ENCODE measurements around the gene TMEM45B. TPM values are rescaled to one million over a fixed set of nuclear protein-coding genes. Genes with fewer than 3 reads are reported as not detected.
"Not testable (repeated sequence)": the region's sequence is repeated elsewhere in the genome, so short reads cannot be mapped to it uniquely, and the experiment has no call there.

TMEM45B gene
- total RNA-seq, 2 donors from 2014 or later, result 1.8 to 4.6 TPM

DNA sequence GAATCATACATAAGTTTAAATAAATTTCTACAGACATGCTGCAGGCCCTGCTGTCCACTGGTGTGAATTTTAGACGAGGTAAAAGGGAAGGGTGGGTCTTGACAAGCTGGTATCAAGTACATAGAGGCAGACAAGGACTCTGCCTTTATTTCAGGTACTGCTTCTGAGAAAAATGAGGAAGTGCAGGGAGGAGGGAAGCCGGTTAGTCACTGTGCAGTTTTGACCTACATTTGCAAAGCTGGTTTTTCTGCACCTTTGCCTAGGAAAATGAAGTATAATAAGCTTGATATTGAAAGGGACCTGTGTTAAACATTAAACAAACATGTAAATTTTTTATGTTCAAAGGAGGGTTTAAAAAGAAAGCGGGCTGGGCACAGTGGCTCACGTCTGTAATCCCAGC lies 24.6 kb downstream of the TMEM45B start:
- 30 to 39% methylated on average over 4 of the region's 4 CpGs for WGBS, 2 donors
- intact Hi-C loops (cut with DNase I), result no loop called here
- ATAC-seq, result peak; percentile 68

DNA sequence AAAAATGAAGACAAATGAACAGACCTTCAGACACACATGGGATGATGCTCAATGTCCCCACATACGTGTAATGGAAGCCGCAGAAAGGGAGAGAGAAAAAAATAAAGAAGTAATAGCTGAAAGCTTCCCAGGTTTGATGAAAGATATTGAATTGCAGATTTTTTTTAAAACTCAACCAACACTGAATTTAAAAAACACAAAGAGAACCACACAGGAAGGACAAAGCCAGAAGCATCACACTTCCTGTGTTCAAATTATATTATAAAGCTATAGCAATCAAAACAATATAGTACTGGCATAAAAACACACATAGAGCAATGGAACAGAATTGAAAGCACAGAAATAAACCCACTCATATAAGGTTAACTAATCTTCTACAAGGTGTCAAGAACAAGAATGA lies 26.5 kb downstream of the TMEM45B start:
- 84 to 93% methylated on average over 2 of the region's 2 CpGs for WGBS, 2 donors
- Histone ChIP-seq H3K27me3 (no peaks in the 10 kb centered on the region), H3K4me1 (no peaks in the 10 kb centered on the region), H3K9me3 (no peaks in the 10 kb centered on the region), H3K36me3 (replicated peaks in 1 of 2; ENCODE audit: insufficient read depth in 1 of 2, low read depth in 2 of 2) (no peaks in the 10 kb centered on the region), H3K27ac (no peak overlapping the region), H3K4me3 (no peak overlapping the region)
- intact Hi-C loops (cut with DNase I), result no loop called here
- no peak for TF ChIP-seq POLR2A (IDR thresholded peaks at IDR 0.05)
- TF ChIP-seq, protein P1, sequence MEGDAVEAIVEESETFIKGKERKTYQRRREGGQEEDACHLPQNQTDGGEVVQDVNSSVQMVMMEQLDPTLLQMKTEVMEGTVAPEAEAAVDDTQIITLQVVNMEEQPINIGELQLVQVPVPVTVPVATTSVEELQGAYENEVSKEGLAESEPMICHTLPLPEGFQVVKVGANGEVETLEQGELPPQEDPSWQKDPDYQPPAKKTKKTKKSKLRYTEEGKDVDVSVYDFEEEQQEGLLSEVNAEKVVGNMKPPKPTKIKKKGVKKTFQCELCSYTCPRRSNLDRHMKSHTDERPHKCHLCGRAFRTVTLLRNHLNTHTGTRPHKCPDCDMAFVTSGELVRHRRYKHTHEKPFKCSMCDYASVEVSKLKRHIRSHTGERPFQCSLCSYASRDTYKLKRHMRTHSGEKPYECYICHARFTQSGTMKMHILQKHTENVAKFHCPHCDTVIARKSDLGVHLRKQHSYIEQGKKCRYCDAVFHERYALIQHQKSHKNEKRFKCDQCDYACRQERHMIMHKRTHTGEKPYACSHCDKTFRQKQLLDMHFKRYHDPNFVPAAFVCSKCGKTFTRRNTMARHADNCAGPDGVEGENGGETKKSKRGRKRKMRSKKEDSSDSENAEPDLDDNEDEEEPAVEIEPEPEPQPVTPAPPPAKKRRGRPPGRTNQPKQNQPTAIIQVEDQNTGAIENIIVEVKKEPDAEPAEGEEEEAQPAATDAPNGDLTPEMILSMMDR (IDR thresholded peaks at IDR 0.05), result no peak
- no peak for ATAC-seq
- no peak for DNase-seq

More for the DNA sequence above, 24.6 kb downstream of the TMEM45B start:
- TF ChIP-seq POLR2A (IDR thresholded peaks at IDR 0.05), result no peak
- H3K4me3 ChIP-seq, result no peak overlapping the region
- H3K9me3 ChIP-seq, result no peaks in the 10 kb centered on the region
- H3K27ac ChIP-seq, result peak overlapping the region in 3 of 4 donors; percentile 17 to 59 (median 26)
- DNase-seq, result peak in 1 of 4 donors; percentile 19
- H3K36me3 ChIP-seq (replicated peaks in 1 of 2; ENCODE audit: insufficient read depth in 1 of 2, low read depth in 2 of 2), result no peaks in the 10 kb centered on the region
- H3K27me3 ChIP-seq, result no peaks in the 10 kb centered on the region
- no peaks in the 10 kb centered on the region for H3K4me1 ChIP-seq

DNA sequence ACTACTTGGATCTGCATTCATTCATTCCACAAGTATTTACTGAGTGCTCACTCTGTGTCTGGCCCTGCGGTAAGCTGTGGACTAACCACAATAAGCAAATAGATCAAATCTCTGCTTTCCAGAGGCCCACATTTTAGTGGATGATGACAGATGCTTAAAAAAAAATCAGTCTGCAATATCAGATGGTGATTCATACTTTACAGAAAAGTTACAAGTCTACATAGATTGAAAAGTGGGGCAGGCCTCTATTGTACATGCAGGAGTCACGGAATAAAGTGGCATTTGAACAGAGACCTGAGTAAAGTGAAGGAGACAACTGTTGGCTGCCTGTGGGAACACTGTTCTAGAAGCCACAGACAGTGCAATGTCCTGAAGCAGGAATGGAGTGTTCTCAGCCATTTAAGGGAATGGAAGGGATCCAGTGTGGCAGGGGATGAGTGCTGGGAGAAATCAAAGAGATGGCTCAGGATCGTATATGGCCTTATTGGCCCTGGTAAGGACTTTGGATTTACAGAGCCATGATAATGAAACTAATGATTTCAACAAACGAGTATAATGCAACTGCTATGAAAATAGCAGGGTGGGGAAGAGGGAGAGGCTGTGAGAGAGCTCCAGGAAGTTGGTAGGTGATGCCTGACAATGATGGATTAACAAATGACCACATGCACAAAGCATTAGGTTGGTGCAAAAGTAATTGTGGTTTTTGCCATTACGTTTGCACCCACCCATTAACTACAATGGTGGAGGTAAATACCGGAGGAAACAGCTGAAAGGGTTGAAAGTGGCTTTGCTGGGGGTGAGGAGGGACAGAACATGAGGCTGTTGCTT lies 31.1 kb downstream of the TMEM45B start:
- H3K9me3 ChIP-seq, result no peaks in the 10 kb centered on the region
- DNase-seq (no peak), ATAC-seq (peak; percentile 81)
- intact Hi-C loops (cut with DNase I), result no loop called here
- no peaks in the 10 kb centered on the region for H3K27me3 ChIP-seq
- peak overlapping the region in 3 of 4 donors; percentile 36 to 59 (median 48) for H3K27ac ChIP-seq
- no peak overlapping the region for H3K4me3 ChIP-seq
- H3K4me1 ChIP-seq, result no peaks in the 10 kb centered on the region
- 47 to 50% methylated on average over 6 of the region's 6 CpGs for WGBS, 2 donors
- H3K36me3 ChIP-seq (replicated peaks in 1 of 2; ENCODE audit: insufficient read depth in 1 of 2, low read depth in 2 of 2), result no peaks in the 10 kb centered on the region
- TF ChIP-seq, protein P1 (IDR thresholded peaks at IDR 0.05), result no peak
- TF ChIP-seq POLR2A (IDR thresholded peaks at IDR 0.05), result no peak

DNA sequence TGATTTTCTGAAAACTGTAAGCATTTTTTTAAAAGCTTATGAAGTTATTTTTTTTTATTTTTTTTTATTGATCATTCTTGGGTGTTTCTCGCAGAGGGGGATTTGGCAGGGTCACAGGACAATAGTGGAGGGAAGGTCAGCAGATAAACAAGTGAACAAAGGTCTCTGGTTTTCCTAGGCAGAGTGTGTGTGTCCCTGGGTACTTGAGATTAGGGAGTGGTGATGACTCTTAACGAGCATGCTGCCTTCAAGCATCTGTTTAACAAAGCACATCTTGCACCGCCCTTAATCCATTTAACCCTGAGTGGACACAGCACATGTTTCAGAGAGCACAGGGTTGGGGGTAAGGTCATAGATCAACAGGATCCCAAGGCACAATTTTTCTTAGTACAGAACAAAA lies 31.7 kb downstream of the TMEM45B start:
- H3K4me1 ChIP-seq; H3K36me3 ChIP-seq (replicated peaks in 1 of 2; ENCODE audit: insufficient read depth in 1 of 2, low read depth in 2 of 2); intact Hi-C loops (cut with DNase I); H3K9me3 ChIP-seq; H3K27me3 ChIP-seq; ATAC-seq; DNase-seq; H3K4me3 ChIP-seq: not testable (repeated sequence)
- WGBS, 2 donors, result 0 to 21% methylated on average over 1 to 2 of the region's 3 CpGs
- H3K27ac ChIP-seq, result peak overlapping the region in 2 of 4 donors; percentile 48 to 59

DNA sequence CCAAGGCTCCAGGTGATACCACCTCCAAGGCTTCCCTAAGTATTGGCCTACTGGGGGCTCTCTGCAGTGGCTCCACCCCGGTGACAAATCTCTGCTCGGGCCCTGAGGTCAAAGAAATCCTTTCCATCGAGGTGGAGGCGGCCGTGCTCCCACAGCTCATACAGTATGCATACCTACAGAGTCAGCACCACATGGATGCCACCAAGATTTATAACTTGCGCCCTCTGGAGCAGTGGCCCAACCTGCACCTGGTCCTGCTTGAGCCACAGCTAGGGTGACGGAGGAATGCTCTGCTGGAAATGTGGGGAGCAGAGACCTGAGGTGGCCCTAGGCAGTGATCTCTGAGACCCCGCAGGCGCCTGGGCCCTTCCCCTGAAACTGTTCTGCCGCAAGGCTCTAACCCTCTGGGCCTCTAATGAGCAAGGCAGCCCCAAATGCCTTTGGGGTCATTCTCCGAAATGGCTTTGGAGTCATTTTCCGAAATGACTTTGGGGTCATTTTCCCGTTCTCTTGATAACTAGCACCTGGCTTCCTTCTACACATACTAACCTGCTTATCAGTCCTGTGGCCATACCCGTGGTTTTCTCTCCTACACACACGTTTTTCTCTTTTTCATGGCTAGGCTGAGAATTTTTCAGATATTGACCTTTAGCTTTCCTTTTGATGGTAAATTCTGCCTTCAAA lies 33.9 kb downstream of the TMEM45B start:
- TF ChIP-seq, protein P1 (IDR thresholded peaks at IDR 0.05), result no peak
- TF ChIP-seq POLR2A (IDR thresholded peaks at IDR 0.05), result no peak
- no peak overlapping the region for H3K4me3 ChIP-seq
- no peaks in the 10 kb centered on the region for H3K9me3 ChIP-seq
- DNase-seq, result no peak
- H3K27me3 ChIP-seq, result no peaks in the 10 kb centered on the region
- no peak for ATAC-seq
- intact Hi-C loops (cut with DNase I), result no loop called here
- peaks cover 13% of the 10 kb centered on the region for H3K4me1 ChIP-seq
- no peak overlapping the region for H3K27ac ChIP-seq
- no peaks in the 10 kb centered on the region for H3K36me3 ChIP-seq (replicated peaks in 1 of 2; ENCODE audit: insufficient read depth in 1 of 2, low read depth in 2 of 2)
- WGBS, 2 donors, result 76 to 84% methylated on average over 7 to 15 of the region's 15 CpGs
